Fibroblast of lung (primary cell): Measurements from ENCODE around the gene GGA3. TPM values are rescaled to one million over a fixed set of nuclear protein-coding genes. Genes with fewer than 3 reads are reported as not detected.
"Not testable (repeated sequence)": the region's sequence is repeated elsewhere in the genome, so short reads cannot be mapped to it uniquely, and the experiment has no call there.

Experiments
- DNase-seq, 2 donors: peaks; one replicate each; pipeline versions ENCODE4 v3.0.0 to v3.0.0-alpha.2; 2010; ENCODE audit warnings: low read depth in 2 of 2
- H2AFZ ChIP-seq: 2 replicates; pipeline ENCODE4 v1.5.1; 2012; ENCODE audit warnings: low read length, control low read depth, inconsistent platforms
- H3K27ac ChIP-seq: 2 replicates; pipeline ENCODE4 v1.5.1; 2011; ENCODE audit warnings: low read length, control low read depth; ENCODE audit not compliant: insufficient read depth
- H3K27me3 ChIP-seq: 2 replicates; pipeline ENCODE4 v1.5.1; 2011; ENCODE audit warnings: mild to moderate bottlenecking, low read length; ENCODE audit not compliant: control insufficient read depth, insufficient read depth
- H3K36me3 ChIP-seq: 2 replicates; pipeline ENCODE4 v1.5.1; 2011; ENCODE audit warnings: low read length; ENCODE audit not compliant: control insufficient read depth, insufficient read depth
- H3K4me1 ChIP-seq: 2 replicates; pipeline ENCODE4 v1.5.1; 2011; ENCODE audit warnings: low read length; ENCODE audit not compliant: control insufficient read depth, insufficient read depth; ENCODE audit errors: extremely low read depth
- H3K4me2 ChIP-seq: 2 replicates; pipeline ENCODE4 v1.5.1; 2011; ENCODE audit warnings: low read length, control low read depth; ENCODE audit not compliant: insufficient read depth; ENCODE audit errors: extremely low read depth
- H3K4me3 ChIP-seq, 4 experiments: fragments of 200-600 bp in 1 of 4; sonication (generic) in 1 of 4; replicated peaks in 1 of 4; 2 replicates each; pipeline ENCODE4 v1.5.1; 2011 to 2016; ENCODE audit warnings: low read length in 4 of 4, low read depth in 3 of 4, mild to moderate bottlenecking in 3 of 4, control low read depth in 2 of 4, inconsistent platforms in 1 of 4, mixed read lengths in 1 of 4; ENCODE audit not compliant: insufficient read depth in 1 of 4; ENCODE audit errors: control extremely low read depth in 1 of 4
- H3K79me2 ChIP-seq: 2 replicates; pipeline ENCODE4 v1.5.1; 2012; ENCODE audit warnings: mild to moderate bottlenecking, low read length, inconsistent platforms; ENCODE audit not compliant: control insufficient read depth, insufficient read depth
- H3K9ac ChIP-seq: 2 replicates; pipeline ENCODE4 v1.5.1; 2011; ENCODE audit warnings: mild to moderate bottlenecking, low read length, control low read depth; ENCODE audit not compliant: insufficient read depth
- H3K9me3 ChIP-seq: 2 replicates; pipeline ENCODE4 v1.5.1; 2012; ENCODE audit warnings: low read depth, low read length; ENCODE audit not compliant: control insufficient read depth, insufficient read depth
- H4K20me1 ChIP-seq: 2 replicates; pipeline ENCODE4 v1.5.1; 2011; ENCODE audit warnings: low read length; ENCODE audit not compliant: control insufficient read depth, insufficient read depth; ENCODE audit errors: extremely low read depth
- CTCF ChIP-seq, 2 donors: IDR thresholded peaks in 1 of 2; conservative IDR thresholded peaks in 1 of 2; 1 replicate in 1 of 2; 2 replicates in 1 of 2; pipeline ENCODE4 v1.5.1; 2011 to 2012; ENCODE audit warnings: low read length in 2 of 2, control low read depth in 1 of 2, inconsistent platforms in 1 of 2, low read depth in 1 of 2, mild to moderate bottlenecking in 1 of 2
- EZH2 ChIP-seq: IDR thresholded peaks from 2 replicates; pipeline ENCODE4 v1.5.1; 2012; ENCODE audit warnings: low read length, control low read depth, mild to moderate bottlenecking; ENCODE audit errors: missing control alignments
- polyA plus RNA-seq, 2 donors: library from polyadenylated mRNA; depleted of rRNA in 1 of 2; stranded (reverse) in 1 of 2; unstranded in 1 of 2; fragments of >200 nt; gene quantifications; 2 replicates each; pipeline ENCODE4 v1.2.1, GENCODE V29; 2011 to 2012; ENCODE audit warnings: missing spikeins in 1 of 2
- total RNA-seq: library from RNA; depleted of rRNA; stranded (reverse); fragments of >200 nt; gene quantifications from 2 replicates; pipeline ENCODE4 v1.2.1, GENCODE V29; 2014

The GGA3 gene
- total and polyA plus RNA-seq, 2 donors (not counting 1 experiment from before 2014, with no cell fraction given), result 13.0 to 14.4 TPM

DNA sequence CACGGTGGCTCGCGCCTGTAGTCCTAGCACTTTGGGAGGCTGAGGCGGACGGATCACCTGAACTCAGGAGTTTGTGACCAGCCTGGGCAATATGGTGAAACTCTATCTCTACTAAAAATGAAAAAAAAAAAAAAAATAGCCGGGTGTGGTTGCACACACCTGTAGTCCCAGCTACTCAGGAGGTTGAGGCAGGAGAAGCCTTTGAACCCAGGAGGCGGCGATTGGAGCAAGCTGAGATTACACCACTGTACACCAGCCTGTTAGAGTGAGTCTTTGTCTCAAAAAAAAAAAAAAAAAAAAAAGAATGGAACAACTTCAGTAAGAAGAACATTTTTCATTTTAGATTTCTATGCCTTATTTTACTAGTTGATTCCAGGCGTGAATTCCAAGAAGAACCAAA lies 53.2 kb downstream of the GGA3 start:
- Histone ChIP-seq H3K4me1 (no peaks in the 10 kb centered on the region), H3K27ac (no peak overlapping the region), H3K9ac (no peak overlapping the region), H3K4me2 (no peak overlapping the region), H4K20me1 (no peaks in the 10 kb centered on the region), H2AFZ (no peak overlapping the region), H3K4me3 (no peak overlapping the region), H3K27me3 (no peaks in the 10 kb centered on the region), H3K79me2 (peaks cover 33% of the 10 kb centered on the region), H3K36me3 (peaks cover 5% of the 10 kb centered on the region), H3K9me3 (no peaks in the 10 kb centered on the region)
- no peak for TF ChIP-seq EZH2
- no peak for TF ChIP-seq CTCF (conservative IDR thresholded peaks at IDR 0.05 in 1 of 2, IDR thresholded peaks at IDR 0.05 in 1 of 2; ENCODE audit: low read depth in 1 of 2, low read length in 2 of 2)
- no peak for DNase-seq

DNA sequence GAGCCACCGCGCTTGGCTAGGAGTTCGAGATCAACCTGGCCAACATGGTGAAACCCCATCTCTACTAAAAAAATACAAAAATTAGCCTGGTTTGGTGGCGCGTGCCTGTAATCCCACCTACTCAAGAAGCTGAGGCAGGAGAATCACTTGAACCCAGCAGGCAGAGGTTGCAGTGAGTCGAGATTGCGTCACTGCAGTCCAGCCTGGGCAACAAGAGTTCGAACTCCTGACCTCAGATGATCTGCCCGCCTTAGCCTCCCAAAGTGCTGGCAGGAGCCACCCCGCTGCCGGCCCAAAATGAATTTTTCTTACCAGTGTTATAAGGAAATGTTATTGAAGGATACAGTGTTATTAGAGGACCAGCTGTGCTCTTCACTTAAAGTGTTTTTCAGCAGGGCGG lies 53.6 kb downstream of the GGA3 start:
- H3K36me3 ChIP-seq, result peaks cover 3% of the 10 kb centered on the region
- TF ChIP-seq CTCF (conservative IDR thresholded peaks at IDR 0.05 in 1 of 2, IDR thresholded peaks at IDR 0.05 in 1 of 2; ENCODE audit: low read depth in 1 of 2, low read length in 2 of 2) (no peak), EZH2 (no peak)

DNA sequence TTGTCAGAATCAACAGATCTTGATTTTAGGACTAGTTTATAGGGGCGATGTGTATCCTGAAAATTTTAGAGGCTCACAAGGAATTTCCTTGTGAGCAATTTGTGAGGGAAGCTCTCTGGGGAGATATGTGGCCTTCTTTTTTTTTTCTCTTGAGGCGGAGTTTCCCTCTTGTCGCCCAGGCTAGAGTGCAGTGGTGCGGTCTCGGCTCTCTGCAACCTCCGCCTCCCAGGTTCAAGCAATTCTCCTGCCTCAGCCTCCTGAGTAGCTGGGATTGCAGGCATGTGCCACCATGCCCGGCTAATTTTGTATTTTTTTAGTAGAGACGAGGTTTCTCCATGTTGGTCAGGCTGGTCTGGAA lies 54.4 kb downstream of the GGA3 start:
- not testable (repeated sequence) for H3K27ac ChIP-seq, H3K27me3 ChIP-seq, H3K36me3 ChIP-seq, DNase-seq, H3K9ac ChIP-seq, H3K4me1 ChIP-seq, H3K4me2 ChIP-seq, H4K20me1 ChIP-seq, H3K9me3 ChIP-seq, H2AFZ ChIP-seq
- H3K4me3 ChIP-seq, result peak overlapping the region in 1 of 4 experiments; percentile 95
- H3K79me2 ChIP-seq, result peaks cover 33% of the 10 kb centered on the region

More for the DNA sequence above, 53.6 kb downstream of the GGA3 start:
- Histone ChIP-seq H3K27ac (no peak overlapping the region), H3K9ac (no peak overlapping the region), H3K4me2 (no peak overlapping the region), H4K20me1 (no peaks in the 10 kb centered on the region), H3K4me3 (no peak overlapping the region), H3K27me3 (no peaks in the 10 kb centered on the region), H3K79me2 (peaks cover 33% of the 10 kb centered on the region), H3K9me3 (no peaks in the 10 kb centered on the region), H2AFZ (no peak overlapping the region), H3K4me1 (no peaks in the 10 kb centered on the region)
- DNase-seq, result no peak

DNA sequence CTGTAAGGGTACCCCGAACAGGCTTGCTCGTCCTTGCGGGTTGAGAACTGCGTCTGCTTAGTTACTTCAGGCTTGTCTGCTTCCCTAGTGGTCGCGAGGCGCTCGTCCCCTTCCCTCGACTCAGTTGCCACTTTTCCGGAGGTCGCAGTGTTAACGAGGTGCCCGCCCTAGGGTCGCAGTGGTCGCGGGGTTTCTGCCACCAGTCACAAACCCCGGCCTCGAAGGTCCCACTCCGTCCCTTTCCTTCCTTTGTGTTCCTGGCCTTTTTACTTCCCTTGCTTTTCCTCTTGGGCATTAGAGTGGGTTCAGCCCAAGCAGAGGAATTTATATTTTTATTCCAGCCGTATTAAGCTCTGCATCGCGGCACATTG lies 55.6 kb downstream of the GGA3 start:
- no peaks in the 10 kb centered on the region for H3K4me1 ChIP-seq
- peak overlapping the region; percentile 91 to 100 (median 98) for H3K4me3 ChIP-seq
- peak overlapping the region; percentile 100 for H3K9ac ChIP-seq
- peaks cover 33% of the 10 kb centered on the region for H3K79me2 ChIP-seq
- peak overlapping the region; percentile 99 for H3K27ac ChIP-seq
- no peak for DNase-seq
- H3K9me3 ChIP-seq, result no peaks in the 10 kb centered on the region
- H3K4me2 ChIP-seq, result peak overlapping the region; percentile 71
- no peaks in the 10 kb centered on the region for H4K20me1 ChIP-seq
- TF ChIP-seq CTCF (conservative IDR thresholded peaks at IDR 0.05 in 1 of 2, IDR thresholded peaks at IDR 0.05 in 1 of 2; ENCODE audit: low read depth in 1 of 2, low read length in 2 of 2) (no peak), EZH2 (no peak)
- no peaks in the 10 kb centered on the region for H3K36me3 ChIP-seq
- H2AFZ ChIP-seq, result peak overlapping the region; percentile 89
- no peaks in the 10 kb centered on the region for H3K27me3 ChIP-seq
